Measurements from ENCODE around the gene RREB1.
"Not testable (repeated sequence)": the region's sequence is repeated elsewhere in the genome, so short reads cannot be mapped to it uniquely, and the experiment has no call there.

RREB1 gene

DNA sequence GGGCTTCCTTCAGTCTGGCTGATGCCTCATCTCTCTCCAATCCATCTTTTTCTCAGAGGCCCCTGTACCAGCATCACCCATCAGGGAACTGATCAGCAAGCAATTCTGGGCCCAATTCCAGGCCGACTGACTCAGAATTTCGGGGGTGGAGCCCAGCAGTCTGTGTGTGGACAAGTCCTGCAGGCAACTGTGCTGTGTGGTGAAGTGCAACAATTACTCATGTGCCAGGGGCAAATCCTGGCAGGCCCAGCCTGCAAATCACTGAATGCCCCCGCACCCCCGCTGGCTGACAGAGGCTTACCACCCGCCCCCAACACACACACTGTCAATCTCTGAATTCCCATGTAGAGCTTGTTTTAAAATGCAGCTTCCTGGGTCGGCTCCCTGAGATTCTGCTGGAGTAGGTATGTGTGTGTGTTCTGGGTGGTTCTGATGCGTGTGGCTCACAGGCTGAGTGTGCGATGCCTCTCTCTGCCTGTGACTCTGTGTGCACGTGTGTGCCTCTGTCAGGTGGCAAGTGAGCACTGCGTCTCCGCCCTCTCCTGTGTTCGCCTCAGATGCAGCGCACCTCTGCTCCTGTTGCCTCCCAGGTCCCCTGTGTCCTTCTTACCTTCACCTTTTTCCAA lies 159.8 kb downstream of the RREB1 start:
- no peak for DNase-seq

DNA sequence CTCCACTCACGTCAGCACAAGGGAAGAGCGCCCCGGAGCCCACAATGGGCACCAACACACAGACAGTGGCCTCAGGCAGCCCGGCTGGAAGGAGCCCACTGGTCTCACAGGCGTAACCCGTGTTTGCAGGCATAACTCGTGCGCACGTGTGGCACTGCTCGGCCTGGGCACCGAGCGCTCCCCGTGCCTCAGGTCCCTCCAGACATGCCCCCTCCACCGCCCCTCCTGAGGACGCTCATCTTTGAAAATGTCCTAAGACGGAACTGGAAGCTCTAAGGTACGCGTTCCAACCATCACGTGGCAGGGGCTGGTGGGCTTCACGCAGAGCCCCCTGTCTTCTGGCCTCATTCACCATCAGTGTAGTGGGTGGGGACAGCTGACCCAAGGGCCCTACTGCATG lies 160.6 kb downstream of the RREB1 start:
- no peak for DNase-seq

DNA sequence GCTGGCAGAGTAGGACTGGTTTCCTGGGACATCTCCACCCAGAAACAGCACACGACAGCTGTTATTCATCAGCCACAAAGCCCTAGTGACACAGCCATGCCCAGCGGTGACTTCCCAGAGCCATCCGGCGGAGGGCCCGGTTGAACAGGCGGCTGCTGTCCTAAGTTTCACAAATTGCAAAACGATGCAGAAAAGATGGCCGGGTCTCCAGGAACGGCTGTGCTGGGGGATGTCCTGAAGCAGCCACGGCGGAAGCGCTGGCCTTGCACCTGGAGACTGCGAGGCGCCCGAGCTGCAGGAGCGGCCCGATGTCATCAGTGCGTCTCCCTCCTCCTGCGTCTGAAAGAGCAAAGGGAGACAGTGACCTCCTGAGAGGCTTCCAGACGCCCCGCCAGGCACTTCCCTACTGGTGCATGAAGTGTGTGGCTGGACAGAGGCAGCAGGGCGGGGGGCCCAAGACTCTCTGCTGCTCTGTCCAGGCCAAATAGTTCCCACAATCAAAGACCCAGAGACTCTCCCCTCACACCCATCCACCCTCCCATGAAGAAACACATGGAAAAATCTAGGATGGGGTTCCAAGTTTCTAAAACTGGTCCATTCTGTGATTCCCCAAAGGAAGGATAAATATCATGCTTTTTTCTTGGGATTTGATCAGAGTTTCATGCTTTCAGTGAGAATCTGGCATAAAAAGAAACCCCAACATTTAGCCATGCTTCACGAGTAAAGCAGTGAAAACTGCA lies 161.2 kb downstream of the RREB1 start:
- DNase-seq: no peak

DNA sequence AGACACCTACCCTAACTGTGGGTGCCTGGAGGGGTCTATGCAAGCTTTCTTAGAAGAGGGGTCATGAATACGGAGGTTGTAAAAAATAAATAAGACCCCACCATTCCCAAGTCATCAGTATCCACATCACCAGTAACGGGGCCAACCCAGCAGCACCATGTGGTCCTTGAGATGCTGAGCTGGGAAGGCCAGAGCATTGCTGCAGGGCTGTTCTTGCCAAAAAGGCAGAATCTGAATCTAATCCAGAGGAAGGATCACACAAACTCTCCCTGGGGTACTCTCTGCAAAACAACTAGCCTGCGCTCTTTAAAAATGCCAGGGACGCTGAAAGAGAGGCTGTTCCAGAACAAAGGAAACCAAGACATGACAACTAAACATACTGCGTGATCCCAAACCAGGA lies 162.1 kb downstream of the RREB1 start:
- no peak for DNase-seq

DNA sequence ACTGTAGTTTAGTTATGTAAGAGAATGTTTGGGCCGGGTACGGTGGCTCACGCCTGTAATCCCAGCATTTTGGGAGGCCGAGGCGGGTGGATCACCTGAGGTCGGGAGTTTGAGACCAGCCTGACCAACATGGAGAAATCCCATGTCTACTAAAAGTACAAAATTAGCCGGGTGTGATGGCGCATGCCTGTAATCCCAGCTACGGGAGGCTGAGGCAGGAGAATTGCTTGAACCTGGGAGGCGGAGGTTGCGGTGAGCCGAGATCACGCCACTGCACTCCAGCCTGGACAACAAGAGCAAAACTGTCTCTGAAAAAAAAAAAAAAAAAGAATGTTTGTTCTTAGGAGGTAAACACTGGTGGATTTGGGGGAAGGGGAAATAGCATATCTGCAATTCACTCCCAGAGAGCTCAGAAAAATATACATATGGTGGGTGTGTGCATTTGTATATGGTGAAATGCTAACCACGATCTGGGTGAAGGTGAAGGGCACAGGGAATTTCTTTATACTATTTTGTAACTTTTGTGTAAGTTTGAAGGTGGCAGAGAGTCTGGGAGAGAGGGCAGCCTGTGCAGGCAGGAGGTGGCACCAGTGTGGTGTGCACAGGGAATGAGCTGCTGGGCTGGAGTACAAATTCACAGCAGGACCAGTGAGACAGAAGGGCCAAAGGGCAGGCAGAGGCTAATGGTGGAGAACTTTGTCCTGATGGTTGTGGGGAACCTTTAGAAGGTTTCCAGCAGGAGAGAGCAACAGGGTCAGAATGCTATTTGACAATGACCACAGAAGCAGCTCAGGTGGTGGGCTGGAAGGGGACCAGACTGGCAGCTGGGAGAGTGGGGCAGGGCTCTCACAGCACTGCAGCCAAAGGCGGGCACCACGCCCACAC lies 162.8 kb downstream of the RREB1 start:
- no peak for DNase-seq

DNA sequence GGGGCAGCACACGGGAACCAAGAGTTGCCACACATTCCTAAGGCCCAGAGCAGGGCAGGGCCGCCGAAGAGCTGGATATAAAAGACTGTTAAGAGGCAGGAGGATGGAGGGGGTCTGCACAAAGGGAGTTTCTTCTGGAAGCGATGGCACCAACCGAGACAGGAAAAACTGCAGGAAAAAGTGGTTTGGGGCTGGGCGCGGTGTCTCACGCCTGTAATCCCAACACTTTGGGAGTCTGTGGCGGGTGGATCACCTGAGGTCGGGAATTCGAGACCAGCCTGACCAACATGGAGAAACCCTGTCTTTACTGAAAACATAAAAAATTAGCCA lies 163.4 kb downstream of the RREB1 start:
- no peak for DNase-seq

DNA sequence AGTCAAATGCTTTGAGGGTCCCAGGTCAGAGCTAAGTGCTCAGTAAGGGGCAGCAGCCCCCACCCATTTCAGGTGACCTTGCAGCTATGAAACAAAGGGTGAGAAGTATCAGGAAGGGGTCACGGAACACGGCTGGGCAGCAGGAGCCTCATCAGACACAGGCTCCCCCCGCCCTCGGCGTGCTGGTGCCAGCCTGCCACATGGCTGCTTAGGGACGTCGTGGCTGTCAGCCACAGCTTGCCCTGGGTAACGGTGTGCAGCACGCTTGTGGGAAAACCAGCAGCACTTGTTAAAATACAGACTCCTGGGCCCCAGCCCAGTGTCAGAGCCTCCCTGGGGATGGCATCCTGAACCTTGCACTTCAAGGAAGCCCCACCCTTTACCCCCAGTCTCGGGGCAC lies 165.9 kb downstream of the RREB1 start:
- DNase-seq: no peak

DNA sequence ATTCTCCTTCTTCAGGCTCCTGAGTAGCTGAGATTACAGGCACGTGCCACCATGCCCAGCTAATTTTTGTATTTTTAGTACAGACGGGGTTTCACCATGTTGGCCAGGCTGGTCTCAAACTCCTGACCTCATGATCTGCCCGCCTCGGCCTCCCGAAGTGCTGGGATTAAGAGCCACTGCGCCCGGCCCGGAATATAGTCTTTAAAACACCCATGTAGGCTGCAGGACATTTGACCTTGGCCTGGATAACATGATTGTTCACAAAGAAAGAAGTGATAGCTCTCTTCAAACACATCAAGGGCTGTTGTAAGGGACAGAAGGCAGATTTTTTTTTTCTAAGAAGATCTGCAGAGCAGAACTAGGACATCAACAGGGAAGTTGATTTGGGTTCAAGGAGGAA lies 166.8 kb downstream of the RREB1 start:
- not testable (repeated sequence) for DNase-seq

DNA sequence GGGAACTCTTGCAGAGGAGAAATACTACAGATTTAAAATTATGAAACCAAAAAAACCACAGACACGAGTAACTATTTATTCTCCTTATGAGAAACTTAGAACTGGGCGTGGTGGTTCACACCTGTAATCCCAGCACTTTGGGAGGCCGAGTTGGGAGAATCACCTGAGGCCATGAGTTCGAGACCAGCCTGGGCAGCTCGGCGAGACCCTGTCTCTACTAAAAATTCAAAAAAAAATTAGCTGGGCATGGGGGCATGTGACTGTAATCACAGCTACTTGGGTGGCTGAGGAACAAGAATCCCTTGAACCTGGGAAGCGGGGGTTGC lies 168.4 kb downstream of the RREB1 start:
- no peak for DNase-seq

DNA sequence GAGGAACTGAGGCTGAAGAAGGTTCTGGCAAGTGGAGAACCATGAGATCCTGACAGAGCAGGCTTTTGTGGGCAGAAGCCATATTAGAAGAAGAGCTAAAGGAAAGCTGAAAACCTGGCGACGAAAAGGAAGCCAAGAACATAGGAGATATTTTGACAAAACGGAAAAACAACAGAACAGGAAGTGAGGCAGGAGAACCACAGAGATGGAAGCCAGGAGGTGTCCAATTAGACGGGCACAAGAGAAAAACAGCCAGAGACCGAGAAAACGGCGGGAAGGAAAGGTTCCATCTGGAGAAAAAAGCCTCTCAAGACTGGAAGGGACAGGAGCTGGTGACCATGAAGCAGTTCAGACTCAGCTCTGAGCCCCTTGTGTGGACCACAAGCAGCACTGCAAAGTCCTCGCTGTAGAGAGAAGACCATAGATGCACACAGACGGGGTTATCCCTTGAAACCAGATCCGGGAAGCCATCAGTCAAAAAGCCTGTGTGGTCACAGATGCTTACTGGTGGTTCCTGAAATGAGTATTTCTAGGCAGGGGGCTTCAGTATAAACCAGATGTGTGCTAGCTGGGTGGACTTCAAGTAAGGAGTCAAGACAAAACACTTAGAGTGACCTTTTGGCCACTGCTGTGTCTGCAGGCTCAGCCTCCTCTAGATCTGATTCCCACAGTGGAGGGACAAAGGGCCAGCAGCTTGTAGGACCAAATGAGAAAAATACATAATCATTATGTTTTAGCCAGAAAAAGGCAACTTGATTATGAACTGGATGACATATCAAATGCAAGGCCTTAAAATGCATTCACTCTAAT lies 174.5 kb downstream of the RREB1 start:
- no peak for DNase-seq

DNA sequence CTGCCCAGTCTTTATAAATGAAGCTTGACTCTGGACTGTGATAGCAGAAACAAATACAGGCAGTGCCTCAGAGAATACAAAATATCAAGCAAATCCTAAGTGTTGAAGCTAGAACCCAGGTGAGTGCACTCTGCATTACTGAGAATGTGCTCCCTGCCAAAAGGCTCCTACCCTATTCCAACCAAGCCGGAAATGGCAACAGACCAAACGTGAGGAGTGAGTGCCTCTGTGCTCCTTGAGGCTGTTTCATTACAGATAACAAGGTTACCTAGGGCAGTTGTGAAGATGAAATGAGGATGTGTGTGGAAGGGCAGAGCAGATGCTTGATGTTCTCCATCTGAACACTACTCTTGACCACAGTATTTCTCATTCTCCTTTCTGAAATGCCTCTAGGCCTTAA lies 175.9 kb downstream of the RREB1 start:
- DNase-seq: no peak

DNA sequence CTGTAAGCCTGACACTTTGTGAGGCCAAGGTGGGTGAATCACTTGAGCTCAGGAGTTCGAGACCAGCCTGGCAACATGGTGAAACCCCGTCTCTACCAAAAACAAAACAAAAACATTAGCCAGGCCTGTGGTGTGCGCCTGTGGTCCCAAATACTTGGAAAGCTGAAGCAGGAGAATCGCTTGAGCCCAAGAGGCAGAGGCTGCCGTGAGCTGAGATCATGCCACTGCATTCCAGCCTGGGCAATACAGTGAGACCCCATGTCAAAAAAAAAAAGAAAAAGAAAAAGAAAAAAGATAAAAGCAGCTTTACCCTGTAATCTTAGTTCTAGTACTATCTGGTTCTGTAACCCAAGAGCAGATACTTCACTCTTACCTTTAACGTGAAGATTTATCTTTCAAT lies 177.7 kb downstream of the RREB1 start:
- DNase-seq: no peak

DNA sequence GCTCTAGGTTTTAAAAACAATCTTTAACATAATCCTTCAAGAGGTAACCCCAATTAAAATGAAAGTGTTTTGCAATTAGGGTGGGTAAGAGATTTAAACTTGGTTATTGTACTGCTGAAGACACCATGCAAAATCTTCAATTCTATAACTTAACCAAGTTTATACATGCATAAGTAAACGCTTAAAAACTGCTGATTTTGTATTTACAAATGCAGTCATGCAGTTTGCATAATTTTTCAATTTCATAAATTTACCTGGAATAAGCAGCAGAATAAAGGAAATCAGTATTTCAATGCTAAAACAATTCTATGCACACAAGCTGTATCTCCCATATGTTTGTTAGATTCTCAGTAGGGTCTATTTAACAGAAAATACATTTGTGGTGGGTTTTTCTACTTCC lies 182.3 kb downstream of the RREB1 start:
- no peak for DNase-seq

DNA sequence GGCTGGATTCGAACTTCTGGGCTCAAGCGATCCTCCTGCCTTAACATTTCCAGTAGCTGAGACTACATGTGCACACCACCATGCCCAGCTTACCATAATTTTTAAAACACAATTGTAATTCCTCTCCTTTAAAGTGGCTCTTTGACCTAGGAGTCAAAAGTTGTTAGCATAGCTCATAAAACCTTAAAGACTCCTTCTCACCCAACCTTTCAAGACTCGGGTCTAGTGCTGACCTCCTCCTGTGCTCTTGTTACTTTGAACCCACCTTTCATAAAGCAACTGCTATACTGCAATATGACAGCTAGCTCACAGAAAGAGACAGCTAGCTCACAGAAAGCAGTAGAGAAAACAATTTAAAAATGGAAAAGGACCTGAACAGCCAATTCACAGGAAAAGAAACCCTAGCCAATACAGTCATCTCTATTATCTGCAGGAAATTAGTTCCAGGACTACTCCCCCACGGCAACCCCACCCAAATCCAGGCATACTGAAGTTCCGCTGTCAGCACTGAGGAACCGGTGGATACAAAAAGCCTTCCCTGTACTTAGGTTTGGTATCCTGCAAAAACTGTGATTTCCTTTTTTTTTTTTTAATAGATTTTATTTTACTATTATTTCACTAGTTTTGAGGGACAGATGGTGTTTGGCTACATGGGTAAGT lies 185.0 kb downstream of the RREB1 start:
- DNase-seq: no peak

DNA sequence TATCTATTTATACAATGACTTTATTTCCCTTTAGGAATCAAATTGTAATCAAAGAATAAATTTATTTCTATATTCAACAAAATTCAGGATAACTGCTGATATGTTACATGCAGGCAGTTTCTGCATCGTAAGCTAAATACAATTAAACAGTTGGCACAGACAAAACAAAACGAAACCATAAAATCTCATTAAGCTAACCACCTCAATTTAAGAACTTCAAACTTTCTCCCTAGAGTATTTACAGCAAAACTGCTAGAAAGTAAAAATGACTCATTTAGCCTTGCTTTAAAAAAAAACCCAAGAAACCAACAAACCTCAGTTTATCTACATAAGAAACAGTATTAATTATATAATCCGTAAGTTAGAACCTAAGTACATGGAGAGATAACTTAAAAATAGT lies 188.2 kb downstream of the RREB1 start:
- no peak for DNase-seq

DNA sequence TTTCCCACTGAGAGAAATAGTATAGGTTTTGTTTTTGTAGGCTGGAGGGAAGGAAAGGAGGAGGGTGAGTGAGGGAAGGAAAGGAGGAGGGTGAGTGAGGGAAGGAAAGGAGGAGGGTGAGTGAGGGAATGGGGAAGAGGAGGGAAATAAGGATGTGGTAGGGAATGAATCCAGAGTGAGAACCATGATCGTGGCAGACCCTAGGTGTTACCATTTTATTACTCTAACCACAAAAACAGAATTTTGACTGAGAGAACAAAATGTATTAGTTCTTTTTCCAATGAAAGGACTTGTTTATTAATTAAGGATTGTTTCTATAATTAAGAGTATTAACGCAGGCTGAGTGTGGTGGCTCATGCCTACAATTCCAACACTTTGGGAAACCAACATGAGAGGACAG lies 188.8 kb downstream of the RREB1 start:
- no peak for DNase-seq

DNA sequence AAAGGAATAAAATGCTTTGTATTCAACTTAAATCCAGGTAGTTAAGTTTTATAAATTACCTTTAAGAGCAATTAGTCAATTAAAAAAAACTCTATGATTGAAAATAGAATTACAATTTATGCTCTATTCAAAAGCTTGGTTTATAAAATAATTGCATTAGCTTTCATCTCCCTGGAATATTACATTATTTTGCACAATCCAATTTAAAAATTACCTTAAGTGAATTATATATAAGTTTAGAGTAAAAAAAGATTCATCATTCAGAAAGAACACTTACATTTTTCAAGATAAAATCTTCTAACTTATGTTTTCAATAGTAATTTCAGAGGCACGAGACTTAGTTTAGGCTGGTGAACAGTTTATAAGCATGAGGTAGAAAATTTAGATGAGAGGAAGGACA lies 190.4 kb downstream of the RREB1 start:
- DNase-seq: no peak

DNA sequence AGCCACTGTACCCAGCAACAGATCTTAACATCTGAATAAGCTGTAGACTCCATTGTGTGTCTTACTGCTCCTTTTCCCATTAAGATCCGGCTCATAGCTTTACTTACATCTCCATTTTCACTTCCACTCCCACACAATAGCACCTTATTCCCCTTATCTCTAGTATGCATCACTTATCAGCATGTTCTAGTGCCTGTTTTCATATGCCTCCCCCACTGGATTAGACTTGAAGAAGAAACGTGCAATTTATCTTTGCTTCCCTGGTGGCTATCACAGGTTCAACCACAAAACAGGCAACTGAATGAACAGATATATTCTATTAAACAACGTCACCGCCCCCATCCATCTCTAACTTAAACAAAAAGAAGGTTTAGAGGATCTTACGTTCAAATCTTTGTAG lies 193.2 kb downstream of the RREB1 start:
- DNase-seq: no peak
